Transverse colon (tissue), 4 donors: ENCODE results near the gene EP300.
"Not testable (repeated sequence)": the region's sequence is repeated elsewhere in the genome, so short reads cannot be mapped to it uniquely, and the experiment has no call there.

ENCODE experiments used
- CTCF ChIP-seq, 5 experiments: fragments of 200-600 bp in 3 of 5; fragments of 450-650 bp in 2 of 5; sonication (generic) in 3 of 5; IDR thresholded peaks; 1 replicate in 2 of 5; 2 replicates in 3 of 5; pipeline ENCODE4 v1.5.1; 2016 to 2017; ENCODE audit warnings: antibody characterized with exemption in 5 of 5, inconsistent platforms in 3 of 5, mild to moderate bottlenecking in 2 of 5, moderate library complexity in 1 of 5
- POLR2AphosphoS5 ChIP-seq, 3 donors: sonication (generic); formaldehyde crosslinking; IDR thresholded peaks; one replicate each; pipeline ENCODE4 v1.6.1; 2016; ENCODE audit warnings: antibody characterized with exemption in 3 of 3

- not testable (repeated sequence) for TF ChIP-seq CTCF, POLR2AphosphoS5 (IDR thresholded peaks at IDR 0.05)
Measured at GRCh38 chr22:41049795-41050194, 42.6 kb upstream of the EP300 start.
